Measurements from ENCODE around the gene HNRNPF.

GRCh38 chr10:43340101-43340500 is 68.9 kb downstream of the HNRNPF start:
- TF ChIP-seq CTCF (conservative IDR thresholded peaks at IDR 0.05; ENCODE audit: low read length) = no peak
- TF ChIP-seq EZH2phosphoT487 (IDR thresholded peaks at IDR 0.05; ENCODE audit: borderline replicate concordance, low read depth, low read length) = no peak
